Liver (tissue), 9 donors: Measurements from ENCODE around the gene SPRR1A. TPM values are rescaled to one million over a fixed set of nuclear protein-coding genes. Genes with fewer than 3 reads are reported as not detected.

Experiments used
- DNase-seq: peaks from one replicate; pipeline ENCODE4 v3.0.0-alpha.2; 2017; ENCODE audit warnings: low spot score
- H3K27ac ChIP-seq, 2 donors: one replicate each; pipeline ENCODE4 v1.7.0; 2013; ENCODE audit warnings: inconsistent platforms in 2 of 2, low read length in 2 of 2, control low read depth in 1 of 2, low read depth in 1 of 2, mild to moderate bottlenecking in 1 of 2
- H3K27me3 ChIP-seq, 4 donors: one replicate each; pipeline versions ENCODE4 v1.6.1 to v1.7.0; 2013; ENCODE audit warnings: low read length in 3 of 4, inconsistent platforms in 1 of 4, mild to moderate bottlenecking in 1 of 4, moderate library complexity in 1 of 4; ENCODE audit not compliant: control insufficient read depth in 4 of 4, insufficient read depth in 4 of 4
- H3K36me3 ChIP-seq, 4 donors: one replicate each; pipeline versions ENCODE4 v1.6.1 to v1.7.0; 2013; ENCODE audit warnings: low read length in 3 of 4, mild to moderate bottlenecking in 3 of 4, low read depth in 1 of 4, moderate library complexity in 1 of 4; ENCODE audit not compliant: control insufficient read depth in 4 of 4, insufficient read depth in 3 of 4
- H3K4me1 ChIP-seq, 4 donors: one replicate each; pipeline versions ENCODE4 v1.6.1 to v1.7.0; 2013; ENCODE audit warnings: low read length in 3 of 4, mild to moderate bottlenecking in 3 of 4, moderate library complexity in 1 of 4; ENCODE audit not compliant: control insufficient read depth in 4 of 4, insufficient read depth in 4 of 4
- H3K4me3 ChIP-seq, 3 donors: one replicate each; pipeline versions ENCODE4 v1.6.1 to v1.7.0; 2013; ENCODE audit warnings: low read length in 3 of 3, control low read depth in 1 of 3, low read depth in 1 of 3, mild to moderate bottlenecking in 1 of 3
- H3K9ac ChIP-seq, 2 donors: one replicate each; pipeline ENCODE4 v1.7.0; 2013; ENCODE audit warnings: low read length in 2 of 2, mild to moderate bottlenecking in 2 of 2, moderate library complexity in 2 of 2, control low read depth in 1 of 2, low read depth in 1 of 2
- H3K9me3 ChIP-seq, 4 donors: one replicate each; pipeline versions ENCODE4 v1.6.1 to v1.7.0; 2013; ENCODE audit warnings: low read length in 3 of 4; ENCODE audit not compliant: control insufficient read depth in 4 of 4
- EGR1 ChIP-seq, 2 donors: IDR thresholded peaks; 2 replicates each; pipeline ENCODE4 v1.6.1; 2016 to 2018; ENCODE audit warnings: antibody characterized with exemption in 2 of 2, low read depth in 2 of 2
- FOXA1 ChIP-seq: IDR thresholded peaks from 2 replicates; pipeline ENCODE4 v1.6.1; 2016; ENCODE audit warnings: antibody characterized with exemption
- FOXA2 ChIP-seq: IDR thresholded peaks from 2 replicates; pipeline ENCODE4 v1.6.1; 2016; ENCODE audit warnings: antibody characterized with exemption
- GABPA ChIP-seq, 2 donors: IDR thresholded peaks in 1 of 2; conservative IDR thresholded peaks in 1 of 2; 2 replicates each; pipeline ENCODE4 v1.6.1; 2016; ENCODE audit warnings: antibody characterized with exemption in 2 of 2, mild to moderate bottlenecking in 1 of 2, moderate library complexity in 1 of 2
- HNF4A ChIP-seq, 2 donors: conservative IDR thresholded peaks; 2 replicates each; pipeline ENCODE4 v1.6.1; 2016; ENCODE audit warnings: antibody characterized with exemption in 2 of 2, mild to moderate bottlenecking in 2 of 2
- JUND ChIP-seq, 2 donors: IDR thresholded peaks; 2 replicates each; pipeline ENCODE4 v1.6.1; 2016; ENCODE audit warnings: antibody characterized with exemption in 2 of 2
- NR2F2 ChIP-seq: IDR thresholded peaks from 2 replicates; pipeline ENCODE4 v1.6.1; 2016; ENCODE audit warnings: antibody characterized with exemption
- RAD21 ChIP-seq, 2 donors: IDR thresholded peaks; 2 replicates each; pipeline ENCODE4 v1.6.1; 2016; ENCODE audit warnings: antibody characterized with exemption in 2 of 2, mild to moderate bottlenecking in 2 of 2
- RXRA ChIP-seq, 2 donors: IDR thresholded peaks; 2 replicates each; pipeline ENCODE4 v1.6.1; 2017 to 2018; ENCODE audit warnings: antibody characterized with exemption in 2 of 2, mild to moderate bottlenecking in 1 of 2
- SP1 ChIP-seq: IDR thresholded peaks from 2 replicates; pipeline ENCODE4 v1.6.1; 2018; ENCODE audit warnings: antibody characterized with exemption, mild to moderate bottlenecking
- TAF1 ChIP-seq: conservative IDR thresholded peaks from 2 replicates; pipeline ENCODE4 v1.6.1; 2016; ENCODE audit warnings: antibody characterized with exemption, mild to moderate bottlenecking
- YY1 ChIP-seq: IDR thresholded peaks from 2 replicates; pipeline ENCODE4 v1.6.1; 2016; ENCODE audit warnings: antibody characterized with exemption, mild to moderate bottlenecking
- WGBS: extraction: QIAGEN DNeasy Blood & Tissue Kit; methylation state at CpG from one replicate; pipeline ENCODE4 v1.1.7; 2013; 5-methylcytosine and 5-hydroxymethylcytosine counted together
- polyA plus RNA-seq, 2 donors: library from polyadenylated mRNA; stranded (reverse) in 1 of 2; unstranded in 1 of 2; fragments of 200-250 nt in 1 of 2; fragments of >200 nt in 1 of 2; fragmentation: Nextera tagmentation in 1 of 2; extraction: Ambion mirVana in 1 of 2; gene quantifications; one replicate each; pipeline versions ENCODE4 v1.2.1 to v1.2.3, GENCODE V29; 2013 to 2015
- total RNA-seq, 2 donors: library from RNA; depleted of rRNA; stranded (reverse); fragments of >200 nt; gene quantifications; one replicate each; pipeline ENCODE4 v1.2.3, GENCODE V29; 2014
- TF ChIP-seq, protein P1 (sequence below): IDR thresholded peaks from 2 replicates; pipeline ENCODE4 v1.6.1; 2016; ENCODE audit warnings: antibody characterized with exemption, mild to moderate bottlenecking
- TF ChIP-seq, protein P2 (sequence below): IDR thresholded peaks from 2 replicates; pipeline ENCODE4 v1.6.1; 2016; ENCODE audit warnings: antibody characterized with exemption
- TF ChIP-seq, protein P3 (sequence below): IDR thresholded peaks from 2 replicates; pipeline ENCODE4 v1.6.1; 2016; ENCODE audit warnings: antibody characterized with exemption
- TF ChIP-seq, protein P4 (sequence below): IDR thresholded peaks from 2 replicates; pipeline ENCODE4 v1.6.1; 2016; ENCODE audit warnings: antibody characterized with exemption
- donor health status: healthy.
- donor health status: healthy.
- donor health status: healthy.
- donor health status: healthy.
- donor health status: healthy.

Gene SPRR1A
- total and polyA plus RNA-seq, 4 donors, result not detected

DNA sequence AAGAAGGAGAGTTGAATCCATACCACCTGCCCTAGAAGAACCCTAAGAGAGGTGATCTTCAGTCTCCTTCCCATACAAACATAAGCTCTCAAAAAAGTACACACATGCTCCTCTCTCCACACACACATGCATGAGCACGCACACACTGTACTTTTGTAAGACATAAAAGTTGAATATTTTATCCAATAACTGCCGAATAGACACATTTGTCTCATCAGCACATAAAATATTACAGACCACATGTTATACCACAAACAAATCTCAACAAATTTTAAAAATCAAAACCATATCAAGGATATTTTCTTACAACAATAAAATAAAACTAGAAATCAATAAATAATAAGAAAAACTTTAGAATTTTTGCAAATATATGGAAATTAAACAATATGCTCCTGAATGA lies 2.7 kb downstream of the SPRR1A start:
- Histone ChIP-seq H3K9me3 (no peaks in the 10 kb centered on the region), H3K27ac (no peak overlapping the region), H3K4me1 (no peaks in the 10 kb centered on the region), H3K27me3 (no peaks in the 10 kb centered on the region), H3K4me3 (no peak overlapping the region), H3K9ac (no peak overlapping the region), H3K36me3 (no peaks in the 10 kb centered on the region)
- TF ChIP-seq FOXA1, result no peak
- TF ChIP-seq FOXA2, result no peak
- no peak for TF ChIP-seq TAF1
- TF ChIP-seq SP1, result no peak
- no peak for TF ChIP-seq NR2F2
- no peak for TF ChIP-seq RXRA (IDR thresholded peaks at IDR 0.05)
- TF ChIP-seq, protein P1, sequence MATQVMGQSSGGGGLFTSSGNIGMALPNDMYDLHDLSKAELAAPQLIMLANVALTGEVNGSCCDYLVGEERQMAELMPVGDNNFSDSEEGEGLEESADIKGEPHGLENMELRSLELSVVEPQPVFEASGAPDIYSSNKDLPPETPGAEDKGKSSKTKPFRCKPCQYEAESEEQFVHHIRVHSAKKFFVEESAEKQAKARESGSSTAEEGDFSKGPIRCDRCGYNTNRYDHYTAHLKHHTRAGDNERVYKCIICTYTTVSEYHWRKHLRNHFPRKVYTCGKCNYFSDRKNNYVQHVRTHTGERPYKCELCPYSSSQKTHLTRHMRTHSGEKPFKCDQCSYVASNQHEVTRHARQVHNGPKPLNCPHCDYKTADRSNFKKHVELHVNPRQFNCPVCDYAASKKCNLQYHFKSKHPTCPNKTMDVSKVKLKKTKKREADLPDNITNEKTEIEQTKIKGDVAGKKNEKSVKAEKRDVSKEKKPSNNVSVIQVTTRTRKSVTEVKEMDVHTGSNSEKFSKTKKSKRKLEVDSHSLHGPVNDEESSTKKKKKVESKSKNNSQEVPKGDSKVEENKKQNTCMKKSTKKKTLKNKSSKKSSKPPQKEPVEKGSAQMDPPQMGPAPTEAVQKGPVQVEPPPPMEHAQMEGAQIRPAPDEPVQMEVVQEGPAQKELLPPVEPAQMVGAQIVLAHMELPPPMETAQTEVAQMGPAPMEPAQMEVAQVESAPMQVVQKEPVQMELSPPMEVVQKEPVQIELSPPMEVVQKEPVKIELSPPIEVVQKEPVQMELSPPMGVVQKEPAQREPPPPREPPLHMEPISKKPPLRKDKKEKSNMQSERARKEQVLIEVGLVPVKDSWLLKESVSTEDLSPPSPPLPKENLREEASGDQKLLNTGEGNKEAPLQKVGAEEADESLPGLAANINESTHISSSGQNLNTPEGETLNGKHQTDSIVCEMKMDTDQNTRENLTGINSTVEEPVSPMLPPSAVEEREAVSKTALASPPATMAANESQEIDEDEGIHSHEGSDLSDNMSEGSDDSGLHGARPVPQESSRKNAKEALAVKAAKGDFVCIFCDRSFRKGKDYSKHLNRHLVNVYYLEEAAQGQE, result no peak
- TF ChIP-seq HNF4A (conservative IDR thresholded peaks at IDR 0.05), result no peak
- TF ChIP-seq, protein P2, sequence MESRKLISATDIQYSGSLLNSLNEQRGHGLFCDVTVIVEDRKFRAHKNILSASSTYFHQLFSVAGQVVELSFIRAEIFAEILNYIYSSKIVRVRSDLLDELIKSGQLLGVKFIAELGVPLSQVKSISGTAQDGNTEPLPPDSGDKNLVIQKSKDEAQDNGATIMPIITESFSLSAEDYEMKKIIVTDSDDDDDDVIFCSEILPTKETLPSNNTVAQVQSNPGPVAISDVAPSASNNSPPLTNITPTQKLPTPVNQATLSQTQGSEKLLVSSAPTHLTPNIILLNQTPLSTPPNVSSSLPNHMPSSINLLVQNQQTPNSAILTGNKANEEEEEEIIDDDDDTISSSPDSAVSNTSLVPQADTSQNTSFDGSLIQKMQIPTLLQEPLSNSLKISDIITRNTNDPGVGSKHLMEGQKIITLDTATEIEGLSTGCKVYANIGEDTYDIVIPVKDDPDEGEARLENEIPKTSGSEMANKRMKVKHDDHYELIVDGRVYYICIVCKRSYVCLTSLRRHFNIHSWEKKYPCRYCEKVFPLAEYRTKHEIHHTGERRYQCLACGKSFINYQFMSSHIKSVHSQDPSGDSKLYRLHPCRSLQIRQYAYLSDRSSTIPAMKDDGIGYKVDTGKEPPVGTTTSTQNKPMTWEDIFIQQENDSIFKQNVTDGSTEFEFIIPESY, result no peak
- TF ChIP-seq EGR1 (IDR thresholded peaks at IDR 0.05; ENCODE audit: low read depth in 2 of 2), result no peak
- no peak for TF ChIP-seq YY1
- TF ChIP-seq RAD21 (IDR thresholded peaks at IDR 0.05), result no peak
- TF ChIP-seq, protein P3, sequence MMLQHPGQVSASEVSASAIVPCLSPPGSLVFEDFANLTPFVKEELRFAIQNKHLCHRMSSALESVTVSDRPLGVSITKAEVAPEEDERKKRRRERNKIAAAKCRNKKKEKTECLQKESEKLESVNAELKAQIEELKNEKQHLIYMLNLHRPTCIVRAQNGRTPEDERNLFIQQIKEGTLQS, result no peak
- 84% methylated on average over 2 of the region's 2 CpGs for WGBS
- DNase-seq, result no peak

DNA sequence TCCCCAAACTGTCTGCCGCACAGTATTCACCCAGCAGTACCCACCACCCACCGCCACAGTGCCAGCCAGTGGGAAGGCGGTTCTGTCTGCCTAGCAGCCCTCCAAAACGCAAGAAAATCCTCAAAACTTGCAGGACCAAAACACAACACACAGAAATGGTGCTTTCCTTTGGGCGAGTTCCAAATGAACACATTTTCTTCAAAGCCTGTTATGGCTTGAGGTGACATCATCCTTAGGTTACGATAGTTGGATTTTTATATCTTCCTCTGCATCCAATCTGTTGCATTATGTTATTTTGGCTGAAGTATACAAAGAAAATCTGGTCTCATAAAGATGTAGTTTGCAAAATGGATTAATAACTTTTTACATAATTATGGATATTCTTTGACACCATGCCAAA lies 9.3 kb downstream of the SPRR1A start:
- no peaks in the 10 kb centered on the region for H3K4me1 ChIP-seq
- WGBS, result 74% methylated on average over 6 of the region's 6 CpGs
- H3K27me3 ChIP-seq, result peaks cover 0 to 3% (median 0%) of the 10 kb centered on the region in 4 donors

More for the DNA sequence above, 9.3 kb downstream of the SPRR1A start:
- no peaks in the 10 kb centered on the region for H3K36me3 ChIP-seq
- no peak overlapping the region for H3K9ac ChIP-seq
- no peak overlapping the region for H3K27ac ChIP-seq
- H3K9me3 ChIP-seq, result no peaks in the 10 kb centered on the region
- no peak overlapping the region for H3K4me3 ChIP-seq
- no peak for DNase-seq
- TF ChIP-seq, protein P4, sequence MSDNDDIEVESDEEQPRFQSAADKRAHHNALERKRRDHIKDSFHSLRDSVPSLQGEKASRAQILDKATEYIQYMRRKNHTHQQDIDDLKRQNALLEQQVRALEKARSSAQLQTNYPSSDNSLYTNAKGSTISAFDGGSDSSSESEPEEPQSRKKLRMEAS, result no peak
- TF ChIP-seq NR2F2 (no peak), GABPA (IDR thresholded peaks at IDR 0.05 in 1 of 2, conservative IDR thresholded peaks at IDR 0.05 in 1 of 2) (no peak), RAD21 (IDR thresholded peaks at IDR 0.05) (no peak), YY1 (no peak), JUND (IDR thresholded peaks at IDR 0.05) (no peak), SP1 (no peak), FOXA2 (no peak), FOXA1 (no peak), HNF4A (conservative IDR thresholded peaks at IDR 0.05) (no peak), TAF1 (no peak), EGR1 (IDR thresholded peaks at IDR 0.05; ENCODE audit: low read depth in 2 of 2) (no peak)
- TF ChIP-seq, protein P3, result no peak
